Measurements from ENCODE around the gene SUN1. TPM values are rescaled to one million over a fixed set of nuclear protein-coding genes. Genes with fewer than 3 reads are reported as not detected.

The SUN1 gene
- total and polyA plus RNA-seq, 9 of the 15 experiments (the other 6 are each of a cell fraction or from before 2014, with no cell fraction given): 36.8 to 132 (median 62.3) TPM

DNA sequence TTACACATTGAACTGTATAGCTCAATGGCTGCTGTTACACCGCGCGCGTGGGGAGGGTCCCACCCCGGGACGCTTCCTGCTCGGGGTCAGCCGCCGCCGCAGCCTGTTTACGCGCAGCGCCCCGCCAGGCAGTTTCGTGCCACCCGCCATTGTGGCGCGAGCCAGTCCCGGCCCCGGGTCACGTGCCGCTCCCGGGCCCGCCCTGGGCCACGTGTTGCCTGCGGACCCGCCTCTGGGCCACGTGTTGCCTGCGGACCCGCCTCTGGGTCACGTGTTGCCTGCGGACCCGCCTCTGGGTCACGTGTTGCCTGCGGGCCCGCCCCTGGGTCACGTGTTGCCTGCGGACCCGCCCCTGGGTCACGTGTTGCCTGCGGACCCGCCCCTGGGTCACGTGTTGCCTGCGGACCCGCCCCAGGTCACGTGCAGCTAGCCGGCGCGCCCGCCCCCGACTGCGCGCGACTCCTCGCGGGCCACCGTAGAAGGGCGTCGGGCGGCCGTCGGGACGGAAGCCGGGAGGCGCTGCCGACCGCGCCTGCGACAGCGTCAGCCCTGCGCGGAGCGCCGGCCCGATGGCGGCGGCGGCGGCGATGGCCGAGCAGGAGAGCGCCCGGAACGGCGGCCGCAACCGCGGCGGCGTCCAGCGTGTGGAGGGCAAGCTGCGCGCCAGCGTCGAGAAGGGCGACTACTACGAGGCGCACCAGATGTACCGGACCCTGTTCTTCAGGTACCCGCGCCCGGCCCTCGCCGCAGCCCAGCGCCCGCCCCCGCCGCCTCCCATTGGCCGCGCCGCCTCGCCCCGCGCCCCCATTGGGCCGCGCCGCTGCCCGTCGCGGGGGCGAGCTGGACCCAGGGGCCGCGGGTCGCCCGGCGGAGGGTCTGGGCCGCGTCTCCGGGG is 44.0 kb downstream of the SUN1 start, which contains the start of gene GET4 (continued):
- TF ChIP-seq, protein P1, sequence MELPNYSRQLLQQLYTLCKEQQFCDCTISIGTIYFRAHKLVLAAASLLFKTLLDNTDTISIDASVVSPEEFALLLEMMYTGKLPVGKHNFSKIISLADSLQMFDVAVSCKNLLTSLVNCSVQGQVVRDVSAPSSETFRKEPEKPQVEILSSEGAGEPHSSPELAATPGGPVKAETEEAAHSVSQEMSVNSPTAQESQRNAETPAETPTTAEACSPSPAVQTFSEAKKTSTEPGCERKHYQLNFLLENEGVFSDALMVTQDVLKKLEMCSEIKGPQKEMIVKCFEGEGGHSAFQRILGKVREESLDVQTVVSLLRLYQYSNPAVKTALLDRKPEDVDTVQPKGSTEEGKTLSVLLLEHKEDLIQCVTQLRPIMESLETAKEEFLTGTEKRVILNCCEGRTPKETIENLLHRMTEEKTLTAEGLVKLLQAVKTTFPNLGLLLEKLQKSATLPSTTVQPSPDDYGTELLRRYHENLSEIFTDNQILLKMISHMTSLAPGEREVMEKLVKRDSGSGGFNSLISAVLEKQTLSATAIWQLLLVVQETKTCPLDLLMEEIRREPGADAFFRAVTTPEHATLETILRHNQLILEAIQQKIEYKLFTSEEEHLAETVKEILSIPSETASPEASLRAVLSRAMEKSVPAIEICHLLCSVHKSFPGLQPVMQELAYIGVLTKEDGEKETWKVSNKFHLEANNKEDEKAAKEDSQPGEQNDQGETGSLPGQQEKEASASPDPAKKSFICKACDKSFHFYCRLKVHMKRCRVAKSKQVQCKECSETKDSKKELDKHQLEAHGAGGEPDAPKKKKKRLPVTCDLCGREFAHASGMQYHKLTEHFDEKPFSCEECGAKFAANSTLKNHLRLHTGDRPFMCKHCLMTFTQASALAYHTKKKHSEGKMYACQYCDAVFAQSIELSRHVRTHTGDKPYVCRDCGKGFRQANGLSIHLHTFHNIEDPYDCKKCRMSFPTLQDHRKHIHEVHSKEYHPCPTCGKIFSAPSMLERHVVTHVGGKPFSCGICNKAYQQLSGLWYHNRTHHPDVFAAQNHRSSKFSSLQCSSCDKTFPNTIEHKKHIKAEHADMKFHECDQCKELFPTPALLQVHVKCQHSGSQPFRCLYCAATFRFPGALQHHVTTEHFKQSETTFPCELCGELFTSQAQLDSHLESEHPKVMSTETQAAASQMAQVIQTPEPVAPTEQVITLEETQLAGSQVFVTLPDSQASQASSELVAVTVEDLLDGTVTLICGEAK (IDR thresholded peaks at IDR 0.05): no peak
- TF ChIP-seq, protein P1 (CRISPR knock-in tag; IDR thresholded peaks at IDR 0.05): peak; percentile 59; the same call in 1 of the 2 replicates
- TF ChIP-seq, protein P2, sequence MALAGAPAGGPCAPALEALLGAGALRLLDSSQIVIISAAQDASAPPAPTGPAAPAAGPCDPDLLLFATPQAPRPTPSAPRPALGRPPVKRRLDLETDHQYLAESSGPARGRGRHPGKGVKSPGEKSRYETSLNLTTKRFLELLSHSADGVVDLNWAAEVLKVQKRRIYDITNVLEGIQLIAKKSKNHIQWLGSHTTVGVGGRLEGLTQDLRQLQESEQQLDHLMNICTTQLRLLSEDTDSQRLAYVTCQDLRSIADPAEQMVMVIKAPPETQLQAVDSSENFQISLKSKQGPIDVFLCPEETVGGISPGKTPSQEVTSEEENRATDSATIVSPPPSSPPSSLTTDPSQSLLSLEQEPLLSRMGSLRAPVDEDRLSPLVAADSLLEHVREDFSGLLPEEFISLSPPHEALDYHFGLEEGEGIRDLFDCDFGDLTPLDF (CRISPR knock-in tag; IDR thresholded peaks at IDR 0.05): peak; percentile 99
- TF ChIP-seq NR3C1 (CRISPR knock-in tag; IDR thresholded peaks at IDR 0.05) (peak; percentile 96), CBFA2T2 (conservative IDR thresholded peaks at IDR 0.05) (peak; percentile 87), SIX5 (IDR thresholded peaks at IDR 0.05; ENCODE audit: borderline replicate concordance in 1 of 2, insufficient read depth in 1 of 2, low read depth in 1 of 2, low read length in 2 of 2) (no peak), SP1 (CRISPR knock-in tag; IDR thresholded peaks at IDR 0.05) (peak; percentile 99), POLR2H (tag; IDR thresholded peaks at IDR 0.05; ENCODE audit: low read depth) (peak; percentile 55), ZNF146 (CRISPR knock-in tag; IDR thresholded peaks at IDR 0.05; ENCODE audit: unreplicated experiment) (no peak), FOXA3 (CRISPR knock-in tag; conservative IDR thresholded peaks at IDR 0.05 in 1 of 2, IDR thresholded peaks at IDR 0.05 in 1 of 2) (peak; percentile 27 to 95; a peak in 3 of 4 replicates)
- TF ChIP-seq, protein P3, sequence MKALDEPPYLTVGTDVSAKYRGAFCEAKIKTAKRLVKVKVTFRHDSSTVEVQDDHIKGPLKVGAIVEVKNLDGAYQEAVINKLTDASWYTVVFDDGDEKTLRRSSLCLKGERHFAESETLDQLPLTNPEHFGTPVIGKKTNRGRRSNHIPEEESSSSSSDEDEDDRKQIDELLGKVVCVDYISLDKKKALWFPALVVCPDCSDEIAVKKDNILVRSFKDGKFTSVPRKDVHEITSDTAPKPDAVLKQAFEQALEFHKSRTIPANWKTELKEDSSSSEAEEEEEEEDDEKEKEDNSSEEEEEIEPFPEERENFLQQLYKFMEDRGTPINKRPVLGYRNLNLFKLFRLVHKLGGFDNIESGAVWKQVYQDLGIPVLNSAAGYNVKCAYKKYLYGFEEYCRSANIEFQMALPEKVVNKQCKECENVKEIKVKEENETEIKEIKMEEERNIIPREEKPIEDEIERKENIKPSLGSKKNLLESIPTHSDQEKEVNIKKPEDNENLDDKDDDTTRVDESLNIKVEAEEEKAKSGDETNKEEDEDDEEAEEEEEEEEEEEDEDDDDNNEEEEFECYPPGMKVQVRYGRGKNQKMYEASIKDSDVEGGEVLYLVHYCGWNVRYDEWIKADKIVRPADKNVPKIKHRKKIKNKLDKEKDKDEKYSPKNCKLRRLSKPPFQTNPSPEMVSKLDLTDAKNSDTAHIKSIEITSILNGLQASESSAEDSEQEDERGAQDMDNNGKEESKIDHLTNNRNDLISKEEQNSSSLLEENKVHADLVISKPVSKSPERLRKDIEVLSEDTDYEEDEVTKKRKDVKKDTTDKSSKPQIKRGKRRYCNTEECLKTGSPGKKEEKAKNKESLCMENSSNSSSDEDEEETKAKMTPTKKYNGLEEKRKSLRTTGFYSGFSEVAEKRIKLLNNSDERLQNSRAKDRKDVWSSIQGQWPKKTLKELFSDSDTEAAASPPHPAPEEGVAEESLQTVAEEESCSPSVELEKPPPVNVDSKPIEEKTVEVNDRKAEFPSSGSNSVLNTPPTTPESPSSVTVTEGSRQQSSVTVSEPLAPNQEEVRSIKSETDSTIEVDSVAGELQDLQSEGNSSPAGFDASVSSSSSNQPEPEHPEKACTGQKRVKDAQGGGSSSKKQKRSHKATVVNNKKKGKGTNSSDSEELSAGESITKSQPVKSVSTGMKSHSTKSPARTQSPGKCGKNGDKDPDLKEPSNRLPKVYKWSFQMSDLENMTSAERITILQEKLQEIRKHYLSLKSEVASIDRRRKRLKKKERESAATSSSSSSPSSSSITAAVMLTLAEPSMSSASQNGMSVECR (CRISPR knock-in tag; IDR thresholded peaks at IDR 0.05): peak; percentile 95
